Measurements from ENCODE around the gene SLC12A8. TPM values are rescaled to one million over a fixed set of nuclear protein-coding genes. Genes with fewer than 3 reads are reported as not detected.

SLC12A8 gene
- total and polyA plus RNA-seq, 2 donors (not counting 1 experiment from before 2014, with no cell fraction given): 0.57 to 1.1 TPM

DNA sequence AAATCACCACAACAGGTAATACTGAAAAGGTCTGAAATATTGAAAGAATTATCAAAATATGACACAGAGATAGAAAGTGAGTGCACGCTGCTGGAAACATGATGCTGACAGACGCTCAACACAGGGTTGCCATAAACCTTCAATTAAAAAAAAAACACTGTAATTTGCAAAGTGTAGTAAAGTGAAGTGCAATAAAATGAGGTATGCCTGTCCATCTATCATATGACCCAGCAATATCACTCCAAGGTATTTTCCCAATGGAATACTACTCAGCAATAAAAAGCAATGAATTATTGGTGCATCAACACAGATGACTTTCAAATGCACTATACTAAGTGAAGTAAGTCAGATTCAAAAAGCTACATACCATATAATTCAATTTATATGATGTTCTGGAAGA lies 47.6 kb upstream of the SLC12A8 start:
- Histone ChIP-seq H3K27ac (ENCODE audit: low read length in 2 of 2) (no peak overlapping the region), H3K9me3 (ENCODE audit: control extremely low read depth in 1 of 3, control insufficient read depth in 2 of 3, insufficient read depth in 1 of 3, low read length in 2 of 3) (peaks cover 3 to 10% (median 3%) of the 10 kb centered on the region in 3 donors), H3K36me3 (replicated peaks in 1 of 2; ENCODE audit: control extremely low read depth in 1 of 2, control insufficient read depth in 1 of 2, extremely low read depth in 1 of 2, insufficient read depth in 2 of 2, low read length in 1 of 2) (peaks cover 3 to 12% of the 10 kb centered on the region in 2 experiments), H3K4me3 (ENCODE audit: control extremely low read depth in 1 of 5, extremely low read depth in 1 of 5, insufficient read depth in 1 of 5, low read depth in 2 of 5, low read length in 4 of 5) (no peak overlapping the region), H4K20me1 (ENCODE audit: control insufficient read depth, insufficient read depth, low read length, poor library complexity, severe bottlenecking) (no peaks in the 10 kb centered on the region), H3K27me3 (replicated peaks in 1 of 4; ENCODE audit: control extremely low read depth in 1 of 4, control insufficient read depth in 3 of 4, insufficient read depth in 4 of 4, low read length in 3 of 4) (no peaks in the 10 kb centered on the region), H2AFZ (ENCODE audit: insufficient read depth, low read depth, low read length, poor library complexity, severe bottlenecking) (no peak overlapping the region), H3K9ac (ENCODE audit: low read length) (no peak overlapping the region), H3K4me1 (ENCODE audit: control insufficient read depth in 2 of 2, insufficient read depth in 2 of 2, low read length in 2 of 2) (no peaks in the 10 kb centered on the region), H3K4me2 (replicated peaks; ENCODE audit: low read depth, low read length, poor library complexity, severe bottlenecking) (no peak overlapping the region), H3K79me2 (ENCODE audit: control insufficient read depth, insufficient read depth, low read length) (peaks cover 3% of the 10 kb centered on the region)
- no peak overlapping the region for H3K27ac Mint-ChIP-seq
- H3K27me3 Mint-ChIP-seq: no peaks in the 10 kb centered on the region
- no peaks in the 10 kb centered on the region for H3K9me3 Mint-ChIP-seq (ENCODE audit: insufficient read depth)
- TF ChIP-seq, protein P1, sequence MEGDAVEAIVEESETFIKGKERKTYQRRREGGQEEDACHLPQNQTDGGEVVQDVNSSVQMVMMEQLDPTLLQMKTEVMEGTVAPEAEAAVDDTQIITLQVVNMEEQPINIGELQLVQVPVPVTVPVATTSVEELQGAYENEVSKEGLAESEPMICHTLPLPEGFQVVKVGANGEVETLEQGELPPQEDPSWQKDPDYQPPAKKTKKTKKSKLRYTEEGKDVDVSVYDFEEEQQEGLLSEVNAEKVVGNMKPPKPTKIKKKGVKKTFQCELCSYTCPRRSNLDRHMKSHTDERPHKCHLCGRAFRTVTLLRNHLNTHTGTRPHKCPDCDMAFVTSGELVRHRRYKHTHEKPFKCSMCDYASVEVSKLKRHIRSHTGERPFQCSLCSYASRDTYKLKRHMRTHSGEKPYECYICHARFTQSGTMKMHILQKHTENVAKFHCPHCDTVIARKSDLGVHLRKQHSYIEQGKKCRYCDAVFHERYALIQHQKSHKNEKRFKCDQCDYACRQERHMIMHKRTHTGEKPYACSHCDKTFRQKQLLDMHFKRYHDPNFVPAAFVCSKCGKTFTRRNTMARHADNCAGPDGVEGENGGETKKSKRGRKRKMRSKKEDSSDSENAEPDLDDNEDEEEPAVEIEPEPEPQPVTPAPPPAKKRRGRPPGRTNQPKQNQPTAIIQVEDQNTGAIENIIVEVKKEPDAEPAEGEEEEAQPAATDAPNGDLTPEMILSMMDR (IDR thresholded peaks at IDR 0.05): no peak
- no peak for TF ChIP-seq EZH2 (IDR thresholded peaks at IDR 0.05; ENCODE audit: borderline replicate concordance, insufficient read depth, low read depth, low read length, poor library complexity, severe bottlenecking)
- intact Hi-C loops (cut with micrococcal nuclease): loop anchor here (10.0 kb wide), 1 partner anchor 265 kb away; no protein-coding TSS in a partner anchor
- no peak for ATAC-seq (ENCODE audit: low read depth)
- H3K4me1 Mint-ChIP-seq: peaks cover 4% of the 10 kb centered on the region
- ChIA-PET CTCF (interaction anchor here (1.1 kb wide), 1 partner anchor 176 kb away, joined by 4 read pairs; no protein-coding TSS in a partner anchor), POLR2A (no interaction called here)
- no CpG with 5 or more reads among the region's 2 CpGs for WGBS (ENCODE audit: insufficient coverage)
- DNase-seq: no peak
- H3K4me3 Mint-ChIP-seq: no peak overlapping the region

DNA sequence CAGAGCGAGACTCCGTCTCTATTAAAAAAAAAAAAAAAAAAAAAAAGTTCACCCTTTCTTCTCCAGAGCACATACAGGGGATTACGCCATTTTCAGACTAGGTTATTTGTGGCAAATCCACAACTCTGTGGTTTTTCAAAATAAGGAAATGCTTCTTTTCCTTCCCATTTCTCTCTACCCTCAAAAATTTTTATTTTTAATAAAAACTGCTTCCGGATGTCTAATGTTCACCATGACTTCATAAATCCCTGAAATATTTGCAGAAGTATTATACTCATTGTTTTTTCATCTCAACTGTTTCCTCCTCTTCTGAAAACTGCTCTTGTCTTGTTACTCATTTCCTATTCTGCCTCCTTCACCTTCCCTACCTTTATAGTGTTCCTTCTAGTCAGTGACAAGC lies 45.0 kb upstream of the SLC12A8 start:
- intact Hi-C loops (cut with micrococcal nuclease): no loop called here
- ChIA-PET POLR2A (no interaction called here), CTCF (no interaction called here)
- ATAC-seq (ENCODE audit: low read depth): no peak
- Mint-ChIP-seq H3K4me1 (peaks cover 4% of the 10 kb centered on the region), H3K27me3 (no peaks in the 10 kb centered on the region), H3K4me3 (no peak overlapping the region), H3K9me3 (ENCODE audit: insufficient read depth) (no peaks in the 10 kb centered on the region), H3K27ac (no peak overlapping the region)
- H3K79me2 ChIP-seq (ENCODE audit: control insufficient read depth, insufficient read depth, low read length): peaks cover 3% of the 10 kb centered on the region
- no peak overlapping the region for H3K4me2 ChIP-seq (replicated peaks; ENCODE audit: low read depth, low read length, poor library complexity, severe bottlenecking)
- H3K27me3 ChIP-seq (replicated peaks in 1 of 4; ENCODE audit: control extremely low read depth in 1 of 4, control insufficient read depth in 3 of 4, insufficient read depth in 4 of 4, low read length in 3 of 4): no peaks in the 10 kb centered on the region
- TF ChIP-seq EZH2 (IDR thresholded peaks at IDR 0.05; ENCODE audit: borderline replicate concordance, insufficient read depth, low read depth, low read length, poor library complexity, severe bottlenecking): no peak
- TF ChIP-seq, protein P1 (IDR thresholded peaks at IDR 0.05): no peak
- peaks cover 0 to 7% of the 10 kb centered on the region in 2 experiments for H3K36me3 ChIP-seq (replicated peaks in 1 of 2; ENCODE audit: control extremely low read depth in 1 of 2, control insufficient read depth in 1 of 2, extremely low read depth in 1 of 2, insufficient read depth in 2 of 2, low read length in 1 of 2)
- no peaks in the 10 kb centered on the region for H3K4me1 ChIP-seq (ENCODE audit: control insufficient read depth in 2 of 2, insufficient read depth in 2 of 2, low read length in 2 of 2)
- H3K9ac ChIP-seq (ENCODE audit: low read length): no peak overlapping the region
- no peak overlapping the region for H2AFZ ChIP-seq (ENCODE audit: insufficient read depth, low read depth, low read length, poor library complexity, severe bottlenecking)
- no peak overlapping the region for H3K4me3 ChIP-seq (ENCODE audit: control extremely low read depth in 1 of 5, extremely low read depth in 1 of 5, insufficient read depth in 1 of 5, low read depth in 2 of 5, low read length in 4 of 5)
- H4K20me1 ChIP-seq (ENCODE audit: control insufficient read depth, insufficient read depth, low read length, poor library complexity, severe bottlenecking): no peaks in the 10 kb centered on the region
- WGBS (ENCODE audit: insufficient coverage): no CpG with 5 or more reads among the region's 4 CpGs
- DNase-seq: no peak
- H3K9me3 ChIP-seq (ENCODE audit: control extremely low read depth in 1 of 3, control insufficient read depth in 2 of 3, insufficient read depth in 1 of 3, low read length in 2 of 3): peaks cover 3 to 10% (median 3%) of the 10 kb centered on the region in 3 donors
- no peak overlapping the region for H3K27ac ChIP-seq (ENCODE audit: low read length in 2 of 2)

Measured in B cell (primary cell).